Endothelial cell of umbilical vein (primary cell): ENCODE results near the gene APOLD1. TPM values are rescaled to one million over a fixed set of nuclear protein-coding genes. Genes with fewer than 3 reads are reported as not detected.

ENCODE experiments used
- BruUV-seq: library from RNA; stranded (reverse); fragments of 400-500 nt; replicated peaks from 2 replicates; lab custom pipeline; 2021; lab: Mats Ljungman, UMichigan
- CTCF ChIA-PET: fragments of 300-600, 350-600 bp; sonication (Branson Sonifier 250); formaldehyde crosslinking; loops from one replicate; lab custom pipeline; 2021; ENCODE audit warnings: antibody characterized with exemption, inconsistent platforms; lab: Charles Lee
- POLR2A ChIA-PET: fragments of 300-600, 350-600 bp; sonication (Branson Sonifier 250); formaldehyde crosslinking; loops from one replicate; lab custom pipeline; 2021; ENCODE audit warnings: antibody characterized with exemption, inconsistent platforms; lab: Charles Lee
- DNase-seq: peaks from one replicate; pipeline ENCODE4 v3.0.0-alpha.2; 2011; ENCODE audit warnings: low read depth, low spot score
- FAIRE-seq: peaks from 2 replicates; lab custom pipeline; 2011; peaks lifted over from hg19 to GRCh38; lab: Jason Lieb, UNC
- H2AFZ ChIP-seq: 2 replicates; pipeline ENCODE4 v1.6.0; 2012; ENCODE audit warnings: low read depth, low read length, control low read depth, inconsistent platforms
- H3K27ac ChIP-seq: 2 replicates; pipeline ENCODE4 v1.5.1; 2011; ENCODE audit warnings: low read depth, mild to moderate bottlenecking, control low read depth, low read length, moderate library complexity; ENCODE audit not compliant: insufficient read depth
- H3K27me3 ChIP-seq, 2 experiments: 2 replicates each; pipeline versions ENCODE4 v1.6.0 to v1.6.1; 2011; ENCODE audit warnings: low read length in 2 of 2, mixed read lengths in 1 of 2; ENCODE audit not compliant: control insufficient read depth in 2 of 2, insufficient read depth in 2 of 2
- H3K36me3 ChIP-seq, 2 experiments: 2 replicates in 1 of 2; 3 replicates in 1 of 2; pipeline ENCODE4 v1.5.1; 2011; ENCODE audit warnings: low read length in 2 of 2, mild to moderate bottlenecking in 1 of 2, moderate library complexity in 1 of 2; ENCODE audit not compliant: control insufficient read depth in 2 of 2, insufficient read depth in 2 of 2; ENCODE audit errors: extremely low read depth in 1 of 2
- H3K4me1 ChIP-seq: 3 replicates; pipeline ENCODE4 v1.5.1; 2011; ENCODE audit warnings: mild to moderate bottlenecking, low read length; ENCODE audit not compliant: control insufficient read depth, insufficient read depth; ENCODE audit errors: extremely low read depth
- H3K4me2 ChIP-seq: 2 replicates; pipeline ENCODE4 v1.6.1; 2011; ENCODE audit warnings: low read length, control low read depth, mixed read lengths; ENCODE audit not compliant: insufficient read depth
- H3K4me3 ChIP-seq, 3 experiments: fragments of 200-600 bp in 1 of 3; sonication (generic), shearing (Covaris generic) in 1 of 3; replicated peaks in 1 of 3; 2 replicates each; pipeline ENCODE4 v1.5.1; 2011 to 2016; ENCODE audit warnings: control low read depth in 3 of 3, low read length in 3 of 3, mild to moderate bottlenecking in 2 of 3, inconsistent platforms in 1 of 3, low read depth in 1 of 3, moderate library complexity in 1 of 3; ENCODE audit not compliant: insufficient read depth in 1 of 3
- H3K79me2 ChIP-seq: 2 replicates; pipeline ENCODE4 v1.6.0; 2012; ENCODE audit warnings: low read length, inconsistent platforms; ENCODE audit not compliant: control insufficient read depth, insufficient read depth
- H3K9ac ChIP-seq: replicated peaks from 2 replicates; pipeline ENCODE3; 2011; ENCODE audit warnings: low read length, control low read depth; ENCODE audit not compliant: insufficient read depth; ENCODE audit errors: extremely low read depth
- H3K9me1 ChIP-seq: replicated peaks from 3 replicates; pipeline ENCODE4 v1.6.0; 2011; ENCODE audit warnings: mild to moderate bottlenecking, low read length; ENCODE audit not compliant: control insufficient read depth, insufficient read depth; ENCODE audit errors: extremely low read depth
- H3K9me3 ChIP-seq: replicated peaks from 2 replicates; pipeline ENCODE4 v1.5.1; 2012; ENCODE audit warnings: low read length, inconsistent platforms; ENCODE audit not compliant: control insufficient read depth, insufficient read depth
- H4K20me1 ChIP-seq: replicated peaks from 2 replicates; pipeline ENCODE3; 2011; ENCODE audit warnings: mild to moderate bottlenecking, low read length; ENCODE audit not compliant: control insufficient read depth, insufficient read depth; ENCODE audit errors: extremely low read depth
- CTCF ChIP-seq, 2 donors: IDR thresholded peaks; 1 replicate in 1 of 2; 2 replicates in 1 of 2; pipeline ENCODE4 v1.5.1; 2011; ENCODE audit warnings: low read length in 2 of 2, mild to moderate bottlenecking in 2 of 2, moderate library complexity in 2 of 2, control low read depth in 1 of 2, inconsistent platforms in 1 of 2, low read depth in 1 of 2; ENCODE audit not compliant: insufficient read depth in 1 of 2; ENCODE audit errors: extremely low read depth in 1 of 2
- EZH2 ChIP-seq: IDR thresholded peaks from 2 replicates; pipeline ENCODE4 v1.6.1; 2012; ENCODE audit warnings: borderline replicate concordance, low read depth, mild to moderate bottlenecking, moderate library complexity, low read length, inconsistent platforms; ENCODE audit not compliant: severe bottlenecking
- FOS ChIP-seq: IDR thresholded peaks from 2 replicates; pipeline ENCODE4 v1.6.1; 2011; ENCODE audit warnings: mild to moderate bottlenecking, low read length, moderate library complexity, borderline replicate concordance; ENCODE audit not compliant: insufficient read depth
- GATA2 ChIP-seq: IDR thresholded peaks from 2 replicates; pipeline ENCODE4 v1.7.0; 2011; ENCODE audit warnings: low read depth, mild to moderate bottlenecking, moderate library complexity, mixed read lengths, low read length; ENCODE audit not compliant: insufficient read length, insufficient read depth
- JUN ChIP-seq: IDR thresholded peaks from 2 replicates; pipeline ENCODE4 v1.6.1; 2011; ENCODE audit warnings: borderline replicate concordance, low read depth; ENCODE audit not compliant: insufficient read length, insufficient read depth
- MAX ChIP-seq: IDR thresholded peaks from 2 replicates; pipeline ENCODE4 v1.6.1; 2011; ENCODE audit not compliant: insufficient read depth, insufficient read length
- MYC ChIP-seq: IDR thresholded peaks from one replicate; pipeline ENCODE4 v1.6.1; 2011; ENCODE audit warnings: mild to moderate bottlenecking, low read depth, low read length
- POLR2A ChIP-seq: IDR thresholded peaks from 2 replicates; pipeline ENCODE4 v1.6.1; 2012; ENCODE audit warnings: low read depth, mild to moderate bottlenecking, control low read depth, low read length
- POLR2AphosphoS5 ChIP-seq: IDR thresholded peaks from 2 replicates; pipeline ENCODE4 v1.6.1; 2012; ENCODE audit warnings: low read depth, mild to moderate bottlenecking, control low read depth, low read length, moderate library complexity; ENCODE audit not compliant: insufficient read depth
- dilution Hi-C: fragments of 300-500 bp; cut with MboI; formaldehyde crosslinking; loops from one replicate; pipeline ENCODE4 v1.15.0; 2019; ENCODE audit warnings: low sequenced_read_pairs; ENCODE audit not compliant: extremely low pct_ligation_motif_present
- intact Hi-C: fragments of 100-400 bp; cut with micrococcal nuclease; formaldehyde crosslinking; loops from one replicate; pipeline ENCODE4 v1.10.0; 2022
- polyA plus RNA-seq, 4 experiments: library from polyadenylated mRNA; depleted of rRNA in 3 of 4; stranded (reverse) in 3 of 4; unstranded in 1 of 4; fragments of >200 nt; gene quantifications; 2 replicates each; pipeline versions ENCODE4 v1.2.1 to v1.2.3, GENCODE V29; 2011 to 2012; ENCODE audit warnings: missing spikeins in 1 of 4
- total RNA-seq: library from RNA; stranded (reverse); gene quantifications from 2 replicates; pipeline ENCODE4 v1.2.3, GENCODE V29; 2021

Gene APOLD1
- total and polyA plus RNA-seq, 2 donors (not counting 3 experiments of a cell fraction or from before 2014, with no cell fraction given) = 3.7 to 6.0 TPM

- H3K4me1 ChIP-seq = peaks cover 46% of the 10 kb centered on the region
- ChIA-PET POLR2A (no interaction called here), CTCF (interaction anchor here (0.9 to 5.3 kb wide), 5 partner anchors 9 to 94 kb away, joined by 3 to 25 read pairs (median 3); no protein-coding TSS in a partner anchor)
- H3K4me3 ChIP-seq = no peak overlapping the region
- H3K9me3 ChIP-seq = no peaks in the 10 kb centered on the region
- TF ChIP-seq MYC (no peak), CTCF (IDR thresholded peaks at IDR 0.05; ENCODE audit: extremely low read depth in 1 of 2, insufficient read depth in 1 of 2, low read depth in 1 of 2, low read length in 2 of 2) (no peak), FOS (no peak), JUN (no peak), POLR2A (no peak), GATA2 (no peak), MAX (no peak), POLR2AphosphoS5 (no peak), EZH2 (no peak)
- dilution Hi-C loops (no loop called here), intact Hi-C loops (loop anchor here (1.0 to 5.0 kb wide), 2 partner anchors 49 to 274 kb away; no protein-coding TSS in a partner anchor)
- H3K27me3 ChIP-seq = no peaks in the 10 kb centered on the region
- H2AFZ ChIP-seq = no peak overlapping the region
- FAIRE-seq (no peak), DNase-seq (no peak)
- H3K4me2 ChIP-seq = peak overlapping the region; percentile 47
- peak overlapping the region; percentile 87 for H3K9ac ChIP-seq
- H4K20me1 ChIP-seq = no peaks in the 10 kb centered on the region
- peaks cover 18 to 47% of the 10 kb centered on the region in 2 experiments for H3K36me3 ChIP-seq
- BruUV-seq = TSS peak; percentile 90
- peaks cover 24% of the 10 kb centered on the region for H3K79me2 ChIP-seq
- H3K27ac ChIP-seq = peak overlapping the region; percentile 98
- no peaks in the 10 kb centered on the region for H3K9me1 ChIP-seq
Observed at GRCh38 chr12:12822886-12823285, 37.4 kb downstream of the APOLD1 start.
